ENCODE measurements around the gene COTL1. TPM values are rescaled to one million over a fixed set of nuclear protein-coding genes. Genes with fewer than 3 reads are reported as not detected.

Gene COTL1
- total RNA-seq, 2 experiments from 2014 or later, result 125 to 232 TPM

- Histone ChIP-seq H3K4me1 (ENCODE audit: insufficient read depth, low read length, poor library complexity, severe bottlenecking) (peaks cover 45% of the 10 kb centered on the region), H3K79me2 (ENCODE audit: insufficient read depth, low read depth, low read length) (peaks cover 11% of the 10 kb centered on the region; the same call in 1 of the 2 replicates), H3K27ac (ENCODE audit: low read depth, low read length, poor library complexity, severe bottlenecking) (no peak overlapping the region), H3K9me3 (ENCODE audit: low read length) (no peaks in the 10 kb centered on the region), H3K4me3 (ENCODE audit: low read depth, low read length, poor library complexity, severe bottlenecking) (peak overlapping the region; percentile 87), H2AFZ (ENCODE audit: low read length) (no peak overlapping the region), H3K4me2 (ENCODE audit: low read length) (peak overlapping the region; percentile 99), H4K20me1 (ENCODE audit: insufficient read depth, low read length) (0 out of 2 replicates have a peak, but pooled peaks cover 9% of the 10 kb centered on the region), H3K9me2 (ENCODE audit: insufficient read depth, low read length) (no peaks in the 10 kb centered on the region), H3K36me3 (ENCODE audit: insufficient read depth, low read length) (peaks cover 35% of the 10 kb centered on the region)
- intact Hi-C loops (cut with micrococcal nuclease; ENCODE audit: unreplicated experiment), result no loop called here
- ChIA-PET CTCF (ENCODE audit: unreplicated experiment) (no interaction called here), POLR2A (interaction anchor here (0.9 to 1.0 kb wide), 2 partner anchors 7 to 81 kb away, joined by 3 to 4 read pairs; no protein-coding TSS in a partner anchor)
- DNase-seq (ENCODE audit: low spot score), result peak; percentile 53
- TF ChIP-seq, protein P1, sequence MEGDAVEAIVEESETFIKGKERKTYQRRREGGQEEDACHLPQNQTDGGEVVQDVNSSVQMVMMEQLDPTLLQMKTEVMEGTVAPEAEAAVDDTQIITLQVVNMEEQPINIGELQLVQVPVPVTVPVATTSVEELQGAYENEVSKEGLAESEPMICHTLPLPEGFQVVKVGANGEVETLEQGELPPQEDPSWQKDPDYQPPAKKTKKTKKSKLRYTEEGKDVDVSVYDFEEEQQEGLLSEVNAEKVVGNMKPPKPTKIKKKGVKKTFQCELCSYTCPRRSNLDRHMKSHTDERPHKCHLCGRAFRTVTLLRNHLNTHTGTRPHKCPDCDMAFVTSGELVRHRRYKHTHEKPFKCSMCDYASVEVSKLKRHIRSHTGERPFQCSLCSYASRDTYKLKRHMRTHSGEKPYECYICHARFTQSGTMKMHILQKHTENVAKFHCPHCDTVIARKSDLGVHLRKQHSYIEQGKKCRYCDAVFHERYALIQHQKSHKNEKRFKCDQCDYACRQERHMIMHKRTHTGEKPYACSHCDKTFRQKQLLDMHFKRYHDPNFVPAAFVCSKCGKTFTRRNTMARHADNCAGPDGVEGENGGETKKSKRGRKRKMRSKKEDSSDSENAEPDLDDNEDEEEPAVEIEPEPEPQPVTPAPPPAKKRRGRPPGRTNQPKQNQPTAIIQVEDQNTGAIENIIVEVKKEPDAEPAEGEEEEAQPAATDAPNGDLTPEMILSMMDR (conservative IDR thresholded peaks at IDR 0.05; ENCODE audit: low read length), result no peak
- no peak for TF ChIP-seq EZH2phosphoT487 (IDR thresholded peaks at IDR 0.05; ENCODE audit: borderline replicate concordance, low read depth, low read length)
- BruUV-seq (replicated peaks), result no TSS peak
Observed at GRCh38 chr16:84648595-84649510, 31.0 kb upstream of the COTL1 start.

DNA sequence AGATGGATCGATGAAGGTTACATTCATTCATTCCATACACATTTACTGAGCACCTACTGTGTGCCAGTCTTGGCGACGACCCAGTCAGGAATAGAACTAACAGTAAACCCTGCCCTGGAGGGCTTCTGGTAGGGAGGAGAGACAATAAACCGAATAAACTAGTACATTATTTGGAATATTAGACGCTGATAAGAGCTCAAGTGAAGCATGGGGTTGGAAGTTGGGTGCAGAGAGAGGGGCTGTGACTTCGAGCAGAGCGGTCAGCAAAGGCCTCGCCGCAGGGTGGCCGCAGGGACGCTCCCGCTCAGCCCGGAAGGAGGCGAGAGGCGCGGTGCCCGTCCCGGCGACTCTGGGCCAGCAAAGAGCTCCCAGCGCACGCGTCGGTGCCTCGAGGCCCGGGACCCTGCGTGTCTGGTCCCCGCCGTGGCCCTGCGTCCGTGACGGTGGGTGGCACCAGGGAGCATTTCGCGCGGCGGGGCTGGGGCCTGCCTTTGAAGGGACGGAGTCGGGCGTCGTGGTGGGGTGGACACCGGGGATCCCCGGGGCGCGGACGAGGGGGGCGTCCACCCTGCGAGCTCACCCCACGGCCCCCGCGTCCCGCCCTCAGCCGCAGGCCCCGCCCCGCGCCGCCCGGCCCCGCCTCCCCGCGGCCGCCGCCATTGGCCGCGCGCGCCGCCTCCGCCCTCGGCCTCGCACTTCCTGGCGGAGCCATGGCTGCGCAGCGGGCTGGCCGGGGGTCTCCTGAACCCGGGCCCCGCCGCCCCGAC is 30.1 kb upstream of the COTL1 start, which contains the start of gene KLHL36:
Gene KLHL36, plus strand, starts transcription at position 684 of the 767 bp plus-strand sequence. CDS start 2,357 bp downstream, outside the sequence.
- H2AFZ ChIP-seq (ENCODE audit: low read length), result peak within 1 kb of the TSS; percentile 91; the same call in 1 of the 2 replicates
- CTCF ChIA-PET (ENCODE audit: unreplicated experiment), result no interaction called here
- DNase-seq (ENCODE audit: low spot score), result peak; percentile 67
- H3K27ac ChIP-seq (ENCODE audit: low read depth, low read length, poor library complexity, severe bottlenecking), result peak within 1 kb of the TSS; percentile 1
- 0 out of 2 replicates have a peak, but pooled peaks cover 9% of the 10 kb centered on the region for H4K20me1 ChIP-seq (ENCODE audit: insufficient read depth, low read length)
- H3K9me3 ChIP-seq (ENCODE audit: low read length), result no peaks in the 10 kb centered on the region
- H3K4me2 ChIP-seq (ENCODE audit: low read length), result peak within 1 kb of the TSS; percentile 99
- H3K9me2 ChIP-seq (ENCODE audit: insufficient read depth, low read length), result no peaks in the 10 kb centered on the region
- peaks cover 30% of the 10 kb centered on the region for H3K36me3 ChIP-seq (ENCODE audit: insufficient read depth, low read length)
- POLR2A ChIA-PET, result interaction anchor here (0.5 to 0.9 kb wide), 3 partner anchors 21 to 1093 kb away, joined by 3 to 9 read pairs (median 4); no protein-coding TSS in a partner anchor
- peaks cover 11% of the 10 kb centered on the region; the same call in 1 of the 2 replicates for H3K79me2 ChIP-seq (ENCODE audit: insufficient read depth, low read depth, low read length)
- intact Hi-C loops (cut with micrococcal nuclease; ENCODE audit: unreplicated experiment), result no loop called here
- BruUV-seq (replicated peaks), result no TSS peak
- no peak for TF ChIP-seq EZH2phosphoT487 (IDR thresholded peaks at IDR 0.05; ENCODE audit: borderline replicate concordance, low read depth, low read length)
- TF ChIP-seq, protein P1 (conservative IDR thresholded peaks at IDR 0.05; ENCODE audit: low read length), result no peak
- H3K4me1 ChIP-seq (ENCODE audit: insufficient read depth, low read length, poor library complexity, severe bottlenecking), result peaks cover 54% of the 10 kb centered on the region
- peak within 1 kb of the TSS; percentile 87 for H3K4me3 ChIP-seq (ENCODE audit: low read depth, low read length, poor library complexity, severe bottlenecking)

Data from OCI-LY7 (cell line).